Stimulated activated CD8-positive, alpha-beta memory T cell treated with anti-CD3 and anti-CD28 coated beads, Interleukin-4, amount 100 ng/mL, for 48 hours (primary cell): ENCODE measurements around the gene KIAA0930.
A peak's percentile ranks its signal among the peaks of the same experiment; 100 is the strongest.

Experiments used
- DNase-seq: peaks from one replicate; pipeline ENCODE4 v3.0.0-alpha.2; 2020

KIAA0930 gene

DNA sequence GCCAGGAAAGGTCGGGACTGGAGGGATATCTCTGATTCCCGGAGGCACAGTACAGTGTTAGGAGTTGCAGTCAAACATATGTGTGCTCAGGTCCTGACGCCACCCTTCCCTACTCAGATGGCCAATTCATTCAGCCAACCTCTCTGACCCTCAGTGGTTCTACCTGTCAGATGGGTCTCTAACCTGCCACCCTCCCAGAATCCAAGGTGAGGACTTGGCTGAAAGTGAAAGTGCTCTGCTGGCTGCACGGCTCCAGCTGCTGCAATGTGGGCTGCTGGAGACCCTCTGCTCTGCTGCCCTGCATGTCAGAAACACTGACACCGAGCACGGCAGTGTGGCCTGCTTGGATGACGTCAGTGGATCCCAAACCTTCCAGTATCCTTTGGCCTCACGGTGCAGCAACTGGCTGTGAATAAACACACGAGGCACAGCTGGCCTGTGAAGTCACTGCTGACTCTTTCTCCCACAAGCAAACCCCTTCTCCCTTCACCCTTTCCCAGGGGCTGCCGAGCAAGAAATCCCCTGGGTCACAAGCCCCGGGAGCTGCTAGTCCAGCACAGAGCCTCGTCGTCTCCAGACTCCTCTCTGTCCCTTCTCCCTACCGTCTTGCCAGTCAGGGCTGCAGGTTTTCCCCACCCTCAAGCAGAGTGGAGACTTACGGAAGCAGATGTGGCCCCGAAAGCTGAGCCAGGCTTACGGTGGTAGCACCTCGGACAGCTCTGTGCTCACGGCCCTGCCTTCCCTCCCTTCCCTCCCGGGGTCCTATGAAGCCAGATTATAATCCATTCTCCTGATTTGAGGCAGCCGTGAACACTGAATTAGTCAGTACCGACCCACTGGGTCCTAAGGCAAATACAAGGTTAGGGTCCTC is 24.3 kb downstream of the KIAA0930 start:
- DNase-seq = no peak

DNA sequence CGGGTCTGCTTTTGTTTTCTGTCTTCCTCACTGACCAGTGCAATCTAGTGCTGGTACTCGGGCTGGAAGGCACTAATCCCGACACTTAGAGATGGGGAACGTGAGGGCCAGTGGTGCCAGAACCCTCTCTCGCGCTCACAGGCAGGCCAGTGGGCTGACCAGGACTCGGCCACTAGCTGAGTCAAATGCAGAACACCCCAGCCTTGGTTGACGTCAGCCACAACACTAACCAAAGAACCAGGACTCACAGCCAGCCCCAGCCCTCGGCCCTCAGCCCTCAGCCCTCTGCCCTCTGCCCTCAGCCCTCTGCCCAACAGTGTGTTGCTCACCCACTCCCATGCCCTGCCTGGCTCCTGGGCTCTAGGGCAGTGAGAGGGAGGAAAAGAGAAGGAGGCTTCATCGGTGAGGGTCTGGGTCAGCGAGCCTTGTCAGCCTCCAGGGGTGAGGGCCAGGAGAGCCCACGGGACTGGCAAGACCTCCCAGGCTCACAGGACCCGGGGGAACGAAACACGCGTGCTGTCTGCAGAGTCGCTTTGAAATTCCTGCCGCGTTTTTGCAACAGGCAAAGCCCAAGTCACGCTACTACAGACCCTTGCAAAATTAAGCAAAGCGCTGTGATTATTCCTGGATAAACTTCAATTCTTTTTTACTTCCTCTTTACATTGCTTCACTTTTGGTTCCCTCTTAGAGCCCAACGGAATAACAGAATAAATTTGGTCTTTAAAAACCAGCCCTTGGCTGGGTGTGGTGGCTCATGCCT is 27.5 kb downstream of the KIAA0930 start:
- no peak for DNase-seq

- DNase-seq = no peak
These were observed 28.4 kb downstream of the KIAA0930 start for GRCh38 chr22:45212306-45212709.

DNA sequence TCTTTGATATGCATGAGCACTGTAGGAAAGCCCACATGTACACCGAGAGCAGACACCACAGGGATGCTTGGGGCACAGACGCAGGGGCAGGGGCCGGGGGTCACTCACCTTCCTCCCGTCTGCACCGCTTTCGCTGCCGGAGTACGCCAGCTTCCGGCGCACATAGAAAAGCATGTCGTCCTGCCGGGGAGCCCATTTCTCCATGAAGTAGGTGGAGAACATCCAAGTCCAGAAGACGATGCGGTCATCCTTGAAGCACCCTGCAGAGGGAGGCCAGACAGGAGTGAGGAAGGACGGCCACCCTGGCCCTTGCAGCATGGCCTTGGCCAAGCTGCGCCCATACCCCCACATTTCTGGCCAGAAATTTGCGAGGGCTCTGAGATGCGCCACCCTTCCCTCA is 28.8 kb downstream of the KIAA0930 start:
- no peak for DNase-seq

- no peak for DNase-seq
These were observed 29.3 kb downstream of the KIAA0930 start for GRCh38 chr22:45211435-45211834.

GRCh38 chr22:45210991-45211390 is 29.7 kb downstream of the KIAA0930 start:
- DNase-seq = no peak

- no peak for DNase-seq
These were observed 30.1 kb downstream of the KIAA0930 start for GRCh38 chr22:45210577-45210976.

DNA sequence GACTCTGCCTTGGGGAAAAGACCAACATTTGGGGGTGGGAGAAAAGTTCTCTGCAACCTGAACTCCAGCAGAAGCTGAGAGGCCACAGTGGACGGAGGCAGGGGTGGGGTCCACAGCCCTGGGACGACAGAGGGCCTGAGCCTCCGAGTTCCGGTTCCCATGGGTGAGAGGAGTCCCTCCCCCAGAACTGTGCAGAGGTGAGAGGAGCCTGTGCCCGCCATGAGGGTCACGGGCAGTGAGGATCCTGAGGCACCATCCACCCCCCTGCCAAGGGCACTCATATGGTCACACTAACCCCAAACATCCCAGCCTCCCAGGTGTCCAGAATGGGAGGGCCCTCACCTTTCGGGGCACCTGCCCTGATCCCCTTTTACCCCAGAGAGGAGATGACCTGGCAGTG is 30.5 kb downstream of the KIAA0930 start:
- DNase-seq = no peak

- DNase-seq = peak; percentile 75
These were observed 31.5 kb downstream of the KIAA0930 start for GRCh38 chr22:45208993-45209838.

DNA sequence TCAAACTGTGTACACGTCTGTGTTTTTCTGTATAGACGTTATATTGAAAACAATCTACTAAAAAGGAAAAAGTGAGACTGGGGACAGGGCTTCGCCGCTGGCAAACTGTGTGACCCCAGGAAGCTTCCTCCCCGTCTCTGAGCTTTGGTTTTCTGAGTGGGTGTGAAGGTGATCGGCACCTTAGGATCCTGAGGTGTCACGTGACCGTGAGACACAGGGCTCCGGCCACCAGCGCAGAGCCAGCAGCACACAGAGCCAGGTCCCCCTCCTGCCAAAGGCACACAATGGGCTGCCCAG is 32.0 kb downstream of the KIAA0930 start:
- DNase-seq = no peak

DNA sequence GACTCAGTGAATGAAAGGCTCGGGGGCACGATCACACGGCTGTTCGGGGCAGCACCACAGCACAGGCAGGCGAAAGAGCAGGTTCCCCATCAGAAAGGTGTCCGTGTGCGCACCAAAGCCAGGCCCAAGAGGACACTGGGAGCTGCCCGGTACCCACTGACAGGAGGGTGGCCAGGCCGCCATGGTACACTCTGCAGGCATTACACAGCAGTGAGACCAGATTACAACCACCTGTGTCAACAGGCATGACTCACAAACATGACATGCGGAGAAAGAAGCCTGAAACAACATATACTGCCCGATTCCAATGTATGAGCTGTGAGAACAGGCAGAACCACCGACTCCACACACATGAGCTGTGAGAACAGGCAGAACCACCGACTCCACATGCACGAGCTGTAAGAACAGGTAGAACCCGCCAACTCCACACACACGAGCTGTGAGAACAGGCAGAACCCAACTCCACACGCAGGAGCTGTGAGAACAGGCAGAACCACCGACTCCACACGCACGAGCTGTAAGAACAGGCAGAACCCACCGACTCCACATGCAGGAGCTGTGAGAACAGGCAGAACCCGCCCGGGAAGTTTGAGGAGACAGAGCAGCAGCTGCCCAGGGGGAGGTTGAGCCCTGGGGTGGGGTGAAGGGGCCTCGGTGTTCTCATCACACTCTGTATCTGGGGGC is 32.6 kb downstream of the KIAA0930 start:
- DNase-seq = no peak

GRCh38 chr22:45207533-45207932 is 33.2 kb downstream of the KIAA0930 start:
- DNase-seq = no peak

- no peak for DNase-seq
These were observed 34.5 kb downstream of the KIAA0930 start for GRCh38 chr22:45206233-45206632.

DNA sequence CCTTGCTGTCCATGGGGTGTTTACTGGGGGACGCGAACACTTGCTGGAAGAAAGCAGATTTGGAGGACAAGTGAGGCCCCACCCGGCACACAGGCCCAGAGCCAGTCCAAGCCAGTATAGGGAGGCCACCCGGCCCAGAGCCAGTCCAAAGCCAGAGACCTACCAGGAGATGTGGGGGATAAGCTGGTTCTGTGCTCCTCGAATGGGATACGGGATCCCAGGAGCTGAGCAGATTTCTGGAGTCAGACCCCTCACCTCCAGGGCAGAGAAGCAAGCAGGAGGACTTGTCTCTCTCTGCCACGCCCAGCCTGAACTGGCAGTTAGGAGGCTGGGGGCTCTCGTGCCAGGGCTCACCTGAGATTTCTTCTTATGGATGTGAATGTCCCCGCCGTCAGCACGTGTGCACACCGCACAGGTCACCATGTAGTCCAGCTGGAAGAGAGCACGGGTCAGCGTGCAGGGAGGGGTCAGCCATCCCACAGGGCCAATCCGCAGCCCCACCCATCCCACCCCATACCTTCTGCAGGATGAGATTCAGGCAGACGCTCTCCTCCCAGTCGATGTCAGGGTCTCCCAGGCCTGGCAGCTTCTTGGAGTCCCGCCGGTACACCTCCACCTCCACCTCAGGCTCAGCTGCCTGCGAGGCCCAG is 35.3 kb downstream of the KIAA0930 start:
- DNase-seq = no peak

GRCh38 chr22:45204819-45205218 is 35.9 kb downstream of the KIAA0930 start:
- no peak for DNase-seq

DNA sequence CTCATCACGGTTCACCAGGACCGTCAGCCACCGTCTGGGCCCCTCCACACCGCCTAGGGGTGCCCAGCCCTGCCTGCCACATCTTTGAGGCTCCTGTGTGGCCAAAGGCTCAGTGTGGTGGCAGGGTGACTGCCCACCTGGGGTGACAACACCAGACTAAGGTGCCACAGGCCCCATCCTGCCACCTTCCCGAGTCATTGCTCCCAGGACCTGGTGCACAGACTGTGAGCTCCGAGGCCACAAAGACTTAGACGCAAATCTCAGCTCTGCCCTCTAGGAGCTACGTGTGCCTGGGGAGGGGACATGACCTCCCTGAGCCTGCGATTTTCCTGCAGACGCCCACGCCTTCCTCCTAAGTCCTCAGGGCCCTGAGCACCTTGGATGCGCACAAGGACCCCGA is 36.5 kb downstream of the KIAA0930 start:
- DNase-seq = no peak

GRCh38 chr22:45203150-45203951 is 37.3 kb downstream of the KIAA0930 start:
- no peak for DNase-seq

DNA sequence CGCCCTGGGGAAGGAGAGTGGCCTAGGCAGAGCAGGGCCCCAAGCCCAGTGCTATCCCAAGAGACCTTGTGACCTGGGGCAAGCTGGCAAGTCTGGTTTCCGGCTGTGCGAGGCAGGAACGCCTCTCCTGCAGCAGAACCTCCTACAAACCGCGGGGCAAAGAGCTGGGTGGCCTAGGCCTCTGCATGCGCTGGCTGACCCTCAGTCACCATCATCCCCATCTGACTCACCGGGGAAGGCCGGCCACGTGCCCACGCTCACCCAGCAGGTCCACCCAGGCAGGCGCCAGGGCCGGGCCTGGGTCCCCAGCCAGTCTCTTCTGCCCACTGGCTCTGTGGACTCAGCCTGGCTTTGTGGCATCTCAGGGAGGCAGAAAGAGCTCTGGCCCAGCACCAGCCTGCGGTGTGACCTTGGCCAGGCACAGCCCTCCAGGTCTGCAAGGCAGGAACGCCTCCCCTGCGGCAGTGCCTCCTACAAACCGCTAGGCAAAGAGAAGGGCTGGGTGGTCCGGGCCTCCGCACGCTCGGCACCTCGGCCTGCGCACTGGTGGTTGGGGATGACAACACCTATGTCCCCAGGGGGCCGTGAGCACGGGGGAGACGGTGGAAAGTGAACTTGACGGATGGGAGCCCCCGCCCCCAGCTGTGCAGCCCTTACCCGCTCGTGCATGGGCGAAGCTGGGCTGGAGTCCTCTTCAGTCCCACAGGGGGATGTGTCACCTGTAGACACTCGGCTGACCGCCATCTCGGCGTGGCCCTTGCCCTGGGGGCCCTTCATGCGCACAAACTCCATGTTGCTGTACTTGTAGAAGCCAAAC is 38.2 kb downstream of the KIAA0930 start:
- DNase-seq = no peak

GRCh38 chr22:45201678-45202332 is 38.9 kb downstream of the KIAA0930 start:
- DNase-seq = no peak
